GM03348 (cell line): ENCODE data around the gene DCAF11.

Source experiments
- DNase-seq: peaks from one replicate; pipeline ENCODE4 v3.0.0; 2012; ENCODE audit warnings: low spot score

The DCAF11 gene

GRCh38 chr14:24160850-24161804, 46.5 kb downstream of the DCAF11 start, which contains the start of gene IRF9:
TSS of gene IRF9 (plus strand) at chr14:24161265. CDS start at chr14:24162145, 880 bp downstream.
- peak; percentile 95 for DNase-seq

GRCh38 chr14:24162093-24162492, 47.5 kb downstream of the DCAF11 start:
- DNase-seq, result no peak

- DNase-seq, result no peak
These were observed 50.0 kb downstream of the DCAF11 start for GRCh38 chr14:24164518-24164991.

- no peak for DNase-seq
These were observed 51.2 kb downstream of the DCAF11 start for GRCh38 chr14:24165785-24166184.

- DNase-seq, result no peak
These were observed 53.0 kb downstream of the DCAF11 start for GRCh38 chr14:24167469-24168114.

GRCh38 chr14:24171422-24172260, 57.1 kb downstream of the DCAF11 start, which contains the start of gene REC8:
TSS of gene REC8 (plus strand) at chr14:24172080. CDS start at chr14:24172553, 473 bp downstream.
- no peak for DNase-seq

GRCh38 chr14:24172261-24172860, 57.8 kb downstream of the DCAF11 start:
- no peak for DNase-seq

GRCh38 chr14:24172871-24173281, 58.3 kb downstream of the DCAF11 start:
- DNase-seq, result no peak
